IPS-18c (cell line): ENCODE measurements around the gene TNFRSF4.

ENCODE experiments used
- H3K4me3 ChIP-seq: 2 replicates; pipeline ENCODE4 v1.7.0; 2013; ENCODE audit warnings: low read depth, mild to moderate bottlenecking, low read length, moderate library complexity; ENCODE audit not compliant: insufficient read depth
- H3K9me3 ChIP-seq: one replicate; pipeline ENCODE4 v1.6.1; 2013; ENCODE audit warnings: mild to moderate bottlenecking, low read length, moderate library complexity; ENCODE audit not compliant: control insufficient read depth, insufficient read depth

The TNFRSF4 gene

GRCh38 chr1:1212780-1213344 lies 1.1 kb downstream of the TNFRSF4 start:
- Histone ChIP-seq H3K9me3 (no peaks in the 10 kb centered on the region), H3K4me3 (no peak overlapping the region)

GRCh38 chr1:1211541-1212441 lies 2.2 kb downstream of the TNFRSF4 start:
- H3K4me3 ChIP-seq = no peak overlapping the region
- H3K9me3 ChIP-seq = no peaks in the 10 kb centered on the region

GRCh38 chr1:1210726-1211540 lies 3.0 kb downstream of the TNFRSF4 start:
- Histone ChIP-seq H3K4me3 (no peak overlapping the region), H3K9me3 (no peaks in the 10 kb centered on the region)

GRCh38 chr1:1208713-1209433 lies 5.1 kb downstream of the TNFRSF4 start:
- H3K9me3 ChIP-seq = no peaks in the 10 kb centered on the region
- no peak overlapping the region for H3K4me3 ChIP-seq

- H3K4me3 ChIP-seq = no peak overlapping the region
- no peaks in the 10 kb centered on the region for H3K9me3 ChIP-seq
Observed at GRCh38 chr1:1207571-1207892, 6.4 kb downstream of the TNFRSF4 start.

GRCh38 chr1:1206966-1207531 lies 6.9 kb downstream of the TNFRSF4 start:
- H3K4me3 ChIP-seq = no peak overlapping the region
- H3K9me3 ChIP-seq = no peaks in the 10 kb centered on the region

GRCh38 chr1:1206376-1206965 lies 7.5 kb downstream of the TNFRSF4 start, which contains the start of gene TNFRSF18:
TSS of gene TNFRSF18 (minus strand) at chr1:1206592. CDS start at chr1:1206571, 21 bp downstream.
- Histone ChIP-seq H3K9me3 (no peaks in the 10 kb centered on the region), H3K4me3 (peak within 1 kb of the TSS; percentile 24; the same call in 1 of the 2 replicates)

- Histone ChIP-seq H3K4me3 (peak overlapping the region; percentile 24; the same call in 1 of the 2 replicates), H3K9me3 (no peaks in the 10 kb centered on the region)
Observed at GRCh38 chr1:1205769-1206375, 8.1 kb downstream of the TNFRSF4 start.

GRCh38 chr1:1204998-1205768 lies 8.8 kb downstream of the TNFRSF4 start:
- no peaks in the 10 kb centered on the region for H3K9me3 ChIP-seq
- H3K4me3 ChIP-seq = no peak overlapping the region

GRCh38 chr1:1204425-1204920 lies 9.5 kb downstream of the TNFRSF4 start:
- no peak overlapping the region for H3K4me3 ChIP-seq
- no peaks in the 10 kb centered on the region for H3K9me3 ChIP-seq

- H3K9me3 ChIP-seq = no peaks in the 10 kb centered on the region
- no peak overlapping the region for H3K4me3 ChIP-seq
Observed at GRCh38 chr1:1203561-1204424, 10.2 kb downstream of the TNFRSF4 start.

- H3K9me3 ChIP-seq = no peaks in the 10 kb centered on the region
- H3K4me3 ChIP-seq = no peak overlapping the region
Observed at GRCh38 chr1:1202831-1203560, 11.0 kb downstream of the TNFRSF4 start.

- Histone ChIP-seq H3K4me3 (peak overlapping the region; percentile 51; the same call in 1 of the 2 replicates), H3K9me3 (no peaks in the 10 kb centered on the region)
Observed at GRCh38 chr1:1200876-1201810, 12.8 kb downstream of the TNFRSF4 start.
